Left lung (tissue), 10 donors: ENCODE results near the gene PIEZO2. TPM values are rescaled to one million over a fixed set of nuclear protein-coding genes. Genes with fewer than 3 reads are reported as not detected.

Experiments used
- ATAC-seq: fragments of 200-7000 bp; cut with Tn5 transposase; one replicate; pipeline ENCODE4 v1.9.1; 2020; ENCODE audit warnings: moderate library complexity
- DNase-seq, 4 donors: peaks; one replicate each; pipeline ENCODE4 v3.0.0-alpha.2; 2013 to 2020
- H3K27ac ChIP-seq, 2 donors: fragments of 200-600 bp; sonication (generic) in 1 of 2; one replicate each; pipeline versions ENCODE4 v1.5.0 to v1.8.0; 2020 to 2021
- H3K27me3 ChIP-seq, 2 donors: fragments of 200-600 bp; sonication (generic) in 1 of 2; one replicate each; pipeline versions ENCODE4 v1.5.0 to v1.8.0; 2020 to 2021
- H3K36me3 ChIP-seq, 2 donors: fragments of 200-600 bp; sonication (generic) in 1 of 2; one replicate each; pipeline versions ENCODE4 v1.5.0 to v1.8.0; 2020 to 2021
- H3K4me1 ChIP-seq, 2 donors: fragments of 200-600 bp; one replicate each; pipeline ENCODE4 v1.8.0; 2021
- H3K4me3 ChIP-seq, 2 donors: fragments of 200-600 bp; sonication (generic) in 1 of 2; one replicate each; pipeline versions ENCODE4 v1.5.0 to v1.8.0; 2020 to 2021; ENCODE audit warnings: mild to moderate bottlenecking in 1 of 2
- H3K9me3 ChIP-seq, 2 donors: fragments of 200-600 bp; sonication (generic) in 1 of 2; one replicate each; pipeline versions ENCODE4 v1.5.0 to v1.8.0; 2020 to 2021
- CTCF ChIP-seq, 2 donors: fragments of 200-600 bp; sonication (generic) in 1 of 2; IDR thresholded peaks; one replicate each; pipeline versions ENCODE4 v1.5.0 to v1.8.0; 2021; ENCODE audit warnings: antibody characterized with exemption in 2 of 2
- intact Hi-C, 2 donors: fragments of 100-400 bp; cut with DNase I; formaldehyde crosslinking; loops; one replicate each; pipeline versions ENCODE4 v1.11.2 to v1.14.2; 2022
- polyA plus RNA-seq, 6 donors: library from polyadenylated mRNA; unstranded; fragments of 120-200 nt; gene quantifications; one replicate each; pipeline ENCODE4 v1.2.1, GENCODE V29; 2013; ENCODE audit not compliant: insufficient read length in 6 of 6
- total RNA-seq, 2 donors: library from RNA; stranded (reverse); fragmentation: NEBNext Ultra II Directional; extraction: Animal tissue kit (Norgen Biotek cat#: 25700); gene quantifications; one replicate each; pipeline ENCODE4 v1.2.1, GENCODE V29; 2021
- donor health status: DM: no; HTN: yes; CAD: no.
- donor health status: DM: no; HTN: no; CAD: no.

The PIEZO2 gene
- total and polyA plus RNA-seq, 8 donors = 40.3 to 270 (median 233) TPM

- no peak for DNase-seq
- H3K36me3 ChIP-seq = no peaks in the 10 kb centered on the region
- no peak for TF ChIP-seq CTCF (IDR thresholded peaks at IDR 0.05)
- no peaks in the 10 kb centered on the region for H3K9me3 ChIP-seq
- H3K4me3 ChIP-seq = no peak overlapping the region
- no peaks in the 10 kb centered on the region for H3K4me1 ChIP-seq
- H3K27me3 ChIP-seq = no peaks in the 10 kb centered on the region
- H3K27ac ChIP-seq = no peak overlapping the region
- intact Hi-C loops = no loop called here
- no peak for ATAC-seq
Observed at GRCh38 chr18:10702206-10702605, 447.2 kb downstream of the PIEZO2 start.

- DNase-seq (no peak), ATAC-seq (no peak)
- intact Hi-C loops = no loop called here
- Histone ChIP-seq H3K36me3 (no peaks in the 10 kb centered on the region), H3K9me3 (no peaks in the 10 kb centered on the region), H3K4me1 (no peaks in the 10 kb centered on the region), H3K27me3 (no peaks in the 10 kb centered on the region), H3K4me3 (no peak overlapping the region), H3K27ac (no peak overlapping the region)
- no peak for TF ChIP-seq CTCF (IDR thresholded peaks at IDR 0.05)
Observed at GRCh38 chr18:10690366-10690765, 459.0 kb downstream of the PIEZO2 start.

- Histone ChIP-seq H3K9me3 (no peaks in the 10 kb centered on the region), H3K27ac (no peak overlapping the region), H3K27me3 (no peaks in the 10 kb centered on the region), H3K4me3 (no peak overlapping the region), H3K36me3 (no peaks in the 10 kb centered on the region), H3K4me1 (no peaks in the 10 kb centered on the region)
- ATAC-seq (no peak), DNase-seq (no peak)
- intact Hi-C loops = no loop called here
- no peak for TF ChIP-seq CTCF (IDR thresholded peaks at IDR 0.05)
Observed at GRCh38 chr18:10690035-10690329, 459.4 kb downstream of the PIEZO2 start.

- Histone ChIP-seq H3K27me3 (no peaks in the 10 kb centered on the region), H3K4me3 (no peak overlapping the region), H3K36me3 (no peaks in the 10 kb centered on the region), H3K27ac (no peak overlapping the region), H3K9me3 (no peaks in the 10 kb centered on the region), H3K4me1 (no peaks in the 10 kb centered on the region)
- TF ChIP-seq CTCF (IDR thresholded peaks at IDR 0.05) = no peak
- intact Hi-C loops = no loop called here
- ATAC-seq (no peak), DNase-seq (peak in 1 of 4 donors; percentile 9)
Observed at GRCh38 chr18:10689236-10690034, 459.9 kb downstream of the PIEZO2 start.

- Histone ChIP-seq H3K4me3 (no peak overlapping the region), H3K27me3 (no peaks in the 10 kb centered on the region), H3K36me3 (no peaks in the 10 kb centered on the region)
Observed at GRCh38 chr18:10688766-10689165, 460.6 kb downstream of the PIEZO2 start.

More at GRCh38 chr18:10688766-10689165, 460.6 kb downstream of the PIEZO2 start:
- no peak for ATAC-seq
- H3K4me1 ChIP-seq = no peaks in the 10 kb centered on the region
- no peak overlapping the region for H3K27ac ChIP-seq
- no peaks in the 10 kb centered on the region for H3K9me3 ChIP-seq
- intact Hi-C loops = no loop called here
- no peak for DNase-seq
- TF ChIP-seq CTCF (IDR thresholded peaks at IDR 0.05) = no peak
